Left lung (tissue), 10 donors: ENCODE measurements around the gene TP53I13. TPM values are rescaled to one million over a fixed set of nuclear protein-coding genes. Genes with fewer than 3 reads are reported as not detected.
A peak's percentile ranks its signal among the peaks of the same experiment; 100 is the strongest.

Experiments used
- ATAC-seq: fragments of 200-7000 bp; cut with Tn5 transposase; one replicate; pipeline ENCODE4 v1.9.1; 2020; ENCODE audit warnings: moderate library complexity
- DNase-seq, 4 donors: peaks; one replicate each; pipeline ENCODE4 v3.0.0-alpha.2; 2013 to 2020
- H3K27ac ChIP-seq, 2 donors: fragments of 200-600 bp; sonication (generic) in 1 of 2; one replicate each; pipeline versions ENCODE4 v1.5.0 to v1.8.0; 2020 to 2021
- H3K27me3 ChIP-seq, 2 donors: fragments of 200-600 bp; sonication (generic) in 1 of 2; one replicate each; pipeline versions ENCODE4 v1.5.0 to v1.8.0; 2020 to 2021
- H3K36me3 ChIP-seq, 2 donors: fragments of 200-600 bp; sonication (generic) in 1 of 2; one replicate each; pipeline versions ENCODE4 v1.5.0 to v1.8.0; 2020 to 2021
- H3K4me1 ChIP-seq, 2 donors: fragments of 200-600 bp; one replicate each; pipeline ENCODE4 v1.8.0; 2021
- H3K4me3 ChIP-seq, 2 donors: fragments of 200-600 bp; sonication (generic) in 1 of 2; one replicate each; pipeline versions ENCODE4 v1.5.0 to v1.8.0; 2020 to 2021; ENCODE audit warnings: mild to moderate bottlenecking in 1 of 2
- H3K9me3 ChIP-seq, 2 donors: fragments of 200-600 bp; sonication (generic) in 1 of 2; one replicate each; pipeline versions ENCODE4 v1.5.0 to v1.8.0; 2020 to 2021
- CTCF ChIP-seq, 2 donors: fragments of 200-600 bp; sonication (generic) in 1 of 2; IDR thresholded peaks; one replicate each; pipeline versions ENCODE4 v1.5.0 to v1.8.0; 2021; ENCODE audit warnings: antibody characterized with exemption in 2 of 2
- intact Hi-C, 2 donors: fragments of 100-400 bp; cut with DNase I; formaldehyde crosslinking; loops; one replicate each; pipeline versions ENCODE4 v1.11.2 to v1.14.2; 2022
- polyA plus RNA-seq, 6 donors: library from polyadenylated mRNA; unstranded; fragments of 120-200 nt; gene quantifications; one replicate each; pipeline ENCODE4 v1.2.1, GENCODE V29; 2013; ENCODE audit not compliant: insufficient read length in 6 of 6
- total RNA-seq, 2 donors: library from RNA; stranded (reverse); fragmentation: NEBNext Ultra II Directional; extraction: Animal tissue kit (Norgen Biotek cat#: 25700); gene quantifications; one replicate each; pipeline ENCODE4 v1.2.1, GENCODE V29; 2021
- donor health status: DM: no; HTN: yes; CAD: no.
- donor health status: DM: no; HTN: no; CAD: no.

TP53I13 gene
- total and polyA plus RNA-seq, 8 donors: 24.8 to 58.5 (median 32.5) TPM

GRCh38 chr17:29570521-29570920, 2.0 kb downstream of the TP53I13 start:
- intact Hi-C loops: no loop called here
- DNase-seq: peak in 1 of 4 donors; percentile 27
- Histone ChIP-seq H3K27ac (no peak overlapping the region), H3K36me3 (peaks cover 0 to 25% of the 10 kb centered on the region in 2 donors), H3K4me3 (no peak overlapping the region), H3K9me3 (no peaks in the 10 kb centered on the region), H3K27me3 (peaks cover 0 to 11% of the 10 kb centered on the region in 2 donors), H3K4me1 (peaks cover 10 to 55% of the 10 kb centered on the region in 2 donors)
- ATAC-seq: no peak
- TF ChIP-seq CTCF (IDR thresholded peaks at IDR 0.05): no peak

- intact Hi-C loops: no loop called here
- Histone ChIP-seq H3K36me3 (peaks cover 0 to 35% of the 10 kb centered on the region in 2 donors), H3K27ac (no peak overlapping the region), H3K4me1 (peaks cover 10 to 45% of the 10 kb centered on the region in 2 donors), H3K4me3 (no peak overlapping the region), H3K27me3 (peaks cover 0 to 3% of the 10 kb centered on the region in 2 donors), H3K9me3 (no peaks in the 10 kb centered on the region)
- DNase-seq (no peak), ATAC-seq (no peak)
- TF ChIP-seq CTCF (IDR thresholded peaks at IDR 0.05): no peak
Measured at GRCh38 chr17:29571486-29571882, 3.0 kb downstream of the TP53I13 start.

- ATAC-seq (no peak), DNase-seq (peak in 1 of 4 donors; percentile 78)
- intact Hi-C loops: no loop called here
- no peaks in the 10 kb centered on the region for H3K27me3 ChIP-seq
- H3K27ac ChIP-seq: no peak overlapping the region
- H3K4me1 ChIP-seq: peaks cover 10 to 39% of the 10 kb centered on the region in 2 donors
- TF ChIP-seq CTCF (IDR thresholded peaks at IDR 0.05): no peak
- no peak overlapping the region for H3K4me3 ChIP-seq
- peaks cover 0 to 41% of the 10 kb centered on the region in 2 donors for H3K36me3 ChIP-seq
- no peaks in the 10 kb centered on the region for H3K9me3 ChIP-seq
Measured at GRCh38 chr17:29571883-29572681, 3.6 kb downstream of the TP53I13 start.

DNA sequence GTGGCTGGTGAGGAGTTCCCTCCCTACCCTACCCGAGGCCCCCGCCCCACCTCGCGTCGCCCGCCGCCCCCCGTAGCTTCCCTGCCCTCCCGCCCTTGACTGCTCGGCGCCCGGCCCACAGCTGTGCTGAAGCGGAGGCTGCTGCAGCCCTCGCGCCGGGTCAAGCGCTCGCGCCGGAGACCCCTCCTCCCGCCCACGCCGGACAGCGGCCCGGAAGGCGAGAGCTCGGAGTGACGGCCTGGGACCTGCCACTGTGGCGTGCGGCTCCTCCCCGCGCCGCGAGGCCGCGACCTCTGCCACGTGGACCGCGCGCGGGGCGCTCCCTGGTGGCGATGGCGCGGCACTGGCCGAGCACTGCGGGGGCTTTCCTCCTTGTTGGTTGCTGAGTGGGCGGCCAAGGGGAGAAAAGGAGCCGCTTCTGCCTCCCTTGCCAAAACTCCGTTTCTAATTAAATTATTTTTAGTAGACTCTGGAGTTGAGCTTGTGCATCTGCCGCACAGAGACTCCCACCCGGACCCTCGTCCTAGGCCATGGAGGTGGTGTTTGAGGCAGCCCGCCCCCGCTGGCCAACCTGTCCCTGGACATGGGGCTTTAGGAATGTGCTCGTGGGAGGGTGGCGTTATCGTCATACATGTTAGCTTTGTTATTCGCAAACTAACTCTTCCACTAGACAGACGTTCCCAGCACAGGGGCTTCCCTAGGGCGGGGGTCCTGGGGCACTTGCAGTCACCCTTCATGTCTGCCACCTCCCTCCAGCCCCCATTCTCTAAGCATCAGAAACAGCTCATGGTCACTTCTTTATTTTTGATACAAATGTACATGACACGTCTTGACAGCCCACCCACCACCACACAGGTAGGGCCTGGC, 4.4 kb downstream of the TP53I13 start:
- Histone ChIP-seq H3K9me3 (no peaks in the 10 kb centered on the region), H3K27ac (no peak overlapping the region)
- ATAC-seq: peak; percentile 23

More for the DNA sequence above, 4.4 kb downstream of the TP53I13 start:
- intact Hi-C loops: no loop called here
- peak in 2 of 4 donors; percentile 56 to 87 for DNase-seq
- Histone ChIP-seq H3K27me3 (no peaks in the 10 kb centered on the region), H3K36me3 (peaks cover 0 to 49% of the 10 kb centered on the region in 2 donors), H3K4me3 (no peak overlapping the region), H3K4me1 (peaks cover 10 to 32% of the 10 kb centered on the region in 2 donors)
- TF ChIP-seq CTCF (IDR thresholded peaks at IDR 0.05): peak; percentile 58 to 69
